ENCODE measurements around the gene UBASH3A. TPM values are rescaled to one million over a fixed set of nuclear protein-coding genes. Genes with fewer than 3 reads are reported as not detected.

Gene UBASH3A
- total RNA-seq, 4 donors from 2014 or later, result 0.40 TPM; not detected in 3

GRCh38 chr21:42425591-42425990, 21.9 kb downstream of the UBASH3A start:
- TF ChIP-seq POLR2AphosphoS5 (IDR thresholded peaks at IDR 0.05), result no peak
- TF ChIP-seq CTCF (IDR thresholded peaks at IDR 0.05), result no peak
- TF ChIP-seq EP300 (IDR thresholded peaks at IDR 0.05), result no peak
- TF ChIP-seq POLR2A (IDR thresholded peaks at IDR 0.05), result no peak
- peaks cover 0 to 17% (median 0%) of the 10 kb centered on the region in 3 donors for H3K9me3 ChIP-seq
- ATAC-seq, result no peak
- H3K36me3 ChIP-seq, result no peaks in the 10 kb centered on the region
- H3K4me3 ChIP-seq, result no peak overlapping the region
- peaks cover 90% of the 10 kb centered on the region for H3K27me3 ChIP-seq
- no peak overlapping the region for H3K27ac ChIP-seq
- no peaks in the 10 kb centered on the region for H3K4me1 ChIP-seq
- 78 to 91% methylated on average over 4 of the region's 4 CpGs for WGBS, 2 donors (ENCODE audit: low coverage in 1 of 2)

GRCh38 chr21:42426424-42426823, 22.7 kb downstream of the UBASH3A start:
- Histone ChIP-seq H3K27ac (no peak overlapping the region), H3K36me3 (no peaks in the 10 kb centered on the region), H3K9me3 (peaks cover 0 to 9% (median 0%) of the 10 kb centered on the region in 3 donors), H3K4me1 (no peaks in the 10 kb centered on the region), H3K4me3 (no peak overlapping the region), H3K27me3 (peaks cover 90% of the 10 kb centered on the region)
- no peak for ATAC-seq
- WGBS, 2 donors (ENCODE audit: low coverage in 1 of 2), result 70 to 72% methylated on average over 3 to 5 of the region's 7 CpGs
- TF ChIP-seq EP300 (IDR thresholded peaks at IDR 0.05), result no peak
- no peak for TF ChIP-seq POLR2A (IDR thresholded peaks at IDR 0.05)
- TF ChIP-seq CTCF (IDR thresholded peaks at IDR 0.05), result no peak
- TF ChIP-seq POLR2AphosphoS5 (IDR thresholded peaks at IDR 0.05), result no peak

DNA sequence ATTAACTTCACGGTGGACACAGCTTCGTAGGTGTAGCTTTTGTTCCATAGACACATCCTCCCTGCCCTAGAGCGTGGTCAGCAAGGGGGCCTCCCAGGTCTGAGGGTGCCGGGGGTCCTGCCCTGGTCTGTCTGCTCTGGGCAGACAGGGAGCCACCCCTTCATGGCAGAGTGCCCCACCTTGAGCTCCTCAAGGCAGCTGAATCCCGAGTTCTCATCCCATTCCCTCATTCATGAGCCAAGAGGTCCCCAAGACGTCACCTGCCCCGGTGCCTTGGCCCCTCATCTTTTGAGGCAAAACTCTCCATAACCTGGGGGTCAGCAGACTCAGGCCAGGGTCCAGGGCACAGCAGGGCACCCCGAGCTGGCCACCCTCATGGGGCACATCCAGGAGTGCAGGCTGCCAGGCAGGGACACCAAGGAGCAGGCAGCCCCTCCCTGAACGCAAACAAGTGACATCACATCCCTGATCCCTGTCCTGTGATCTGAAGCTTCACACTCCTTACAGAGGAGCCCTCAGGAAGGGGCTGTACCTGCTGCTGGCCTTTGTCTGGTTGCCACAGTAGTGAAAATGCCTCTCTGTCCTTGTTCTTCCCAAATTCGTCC, 23.3 kb downstream of the UBASH3A start:
- ATAC-seq, result no peak
- Histone ChIP-seq H3K36me3 (no peaks in the 10 kb centered on the region), H3K9me3 (peaks cover 0 to 9% (median 0%) of the 10 kb centered on the region in 3 donors), H3K4me3 (no peak overlapping the region), H3K27ac (no peak overlapping the region), H3K27me3 (peaks cover 90% of the 10 kb centered on the region), H3K4me1 (no peaks in the 10 kb centered on the region)
- 88 to 91% methylated on average over 4 of the region's 10 CpGs for WGBS, 2 donors (ENCODE audit: low coverage in 1 of 2)
- TF ChIP-seq CTCF (IDR thresholded peaks at IDR 0.05) (no peak), POLR2AphosphoS5 (IDR thresholded peaks at IDR 0.05) (no peak), POLR2A (IDR thresholded peaks at IDR 0.05) (no peak), EP300 (IDR thresholded peaks at IDR 0.05) (no peak)

DNA sequence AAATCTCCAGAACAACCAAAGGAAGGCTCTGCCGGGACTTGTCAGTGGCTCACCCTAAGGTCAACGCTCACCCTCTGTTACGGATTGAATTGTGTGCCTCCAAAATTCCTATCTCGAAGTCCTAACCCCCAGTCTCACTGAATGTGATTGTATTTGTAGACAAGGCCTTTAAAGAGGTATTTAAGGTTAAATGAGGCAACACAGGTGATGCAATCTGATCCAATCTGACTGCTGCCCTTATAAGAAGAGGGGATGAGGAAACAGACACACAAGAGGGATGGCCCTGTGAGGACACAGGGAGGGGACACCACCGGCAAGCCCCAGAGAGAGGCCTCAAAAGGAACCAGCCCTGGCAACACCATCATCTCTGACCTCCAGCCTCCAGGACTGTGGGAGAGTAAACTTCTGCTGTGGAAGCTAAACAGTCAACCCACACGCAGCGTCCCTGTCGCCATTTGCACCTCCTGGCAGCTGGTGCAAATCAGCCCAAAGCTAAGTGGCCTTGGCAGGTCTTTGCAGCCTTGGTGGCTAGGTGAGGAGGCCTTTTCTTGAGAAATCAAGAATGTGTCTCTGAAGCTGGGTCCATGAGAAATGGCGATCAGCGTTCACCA, 24.2 kb downstream of the UBASH3A start:
- WGBS, 2 donors (ENCODE audit: low coverage in 1 of 2), result 63 to 68% methylated on average over 9 of the region's 10 CpGs
- Histone ChIP-seq H3K9me3 (peaks cover 0 to 15% (median 0%) of the 10 kb centered on the region in 3 donors), H3K4me1 (no peaks in the 10 kb centered on the region), H3K27me3 (peaks cover 91% of the 10 kb centered on the region), H3K4me3 (no peak overlapping the region), H3K27ac (no peak overlapping the region), H3K36me3 (no peaks in the 10 kb centered on the region)
- TF ChIP-seq POLR2A (IDR thresholded peaks at IDR 0.05), result no peak
- no peak for TF ChIP-seq POLR2AphosphoS5 (IDR thresholded peaks at IDR 0.05)
- no peak for TF ChIP-seq EP300 (IDR thresholded peaks at IDR 0.05)
- TF ChIP-seq CTCF (IDR thresholded peaks at IDR 0.05), result no peak
- no peak for ATAC-seq

DNA sequence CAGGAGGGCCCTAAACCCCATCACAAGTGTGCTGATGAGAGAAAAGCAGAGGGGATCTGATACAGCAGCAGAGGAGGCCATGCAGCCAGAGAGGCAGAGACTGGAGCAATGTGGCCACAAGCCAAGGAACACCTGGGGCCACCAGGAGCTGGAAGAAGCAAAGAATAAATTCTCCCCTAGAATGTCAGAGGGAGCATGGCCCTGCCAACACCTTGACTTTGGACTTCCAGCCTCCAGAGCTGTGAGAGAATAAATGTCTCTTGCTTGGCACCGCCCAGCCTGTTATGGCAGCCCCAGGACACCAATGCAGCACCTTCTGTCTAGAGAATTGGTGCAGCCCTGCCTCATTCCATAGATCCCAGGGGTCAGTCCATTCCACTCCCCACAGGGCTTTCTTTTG, 25.3 kb downstream of the UBASH3A start:
- Histone ChIP-seq H3K27me3 (peaks cover 91% of the 10 kb centered on the region), H3K36me3 (no peaks in the 10 kb centered on the region), H3K27ac (no peak overlapping the region), H3K9me3 (peaks cover 0 to 26% (median 0%) of the 10 kb centered on the region in 3 donors), H3K4me1 (no peaks in the 10 kb centered on the region), H3K4me3 (no peak overlapping the region)
- no peak for TF ChIP-seq POLR2A (IDR thresholded peaks at IDR 0.05)
- no peak for TF ChIP-seq CTCF (IDR thresholded peaks at IDR 0.05)
- no peak for TF ChIP-seq POLR2AphosphoS5 (IDR thresholded peaks at IDR 0.05)
- no peak for TF ChIP-seq EP300 (IDR thresholded peaks at IDR 0.05)
- WGBS, 2 donors (ENCODE audit: low coverage in 1 of 2), result 100% methylated on average over 1 of the region's 1 CpG
- no peak for ATAC-seq
